Thymus (tissue), 11 donors: ENCODE measurements around the gene BAK1. TPM values are rescaled to one million over a fixed set of nuclear protein-coding genes. Genes with fewer than 3 reads are reported as not detected.

Source experiments
- DNase-seq, 9 donors: peaks; one replicate each; pipeline ENCODE4 v3.0.0-alpha.2; 2013; ENCODE audit warnings: low spot score in 9 of 9, low read depth in 6 of 9, missing footprints in 1 of 9
- H3K27ac ChIP-seq, 2 donors: one replicate each; pipeline ENCODE4 v1.5.1; 2013; ENCODE audit warnings: control low read depth in 1 of 2, low read depth in 1 of 2, low read length in 1 of 2, mild to moderate bottlenecking in 1 of 2, moderate library complexity in 1 of 2
- H3K27me3 ChIP-seq, 2 donors: one replicate each; pipeline ENCODE4 v1.5.1; 2013; ENCODE audit warnings: low read length in 1 of 2; ENCODE audit not compliant: control insufficient read depth in 2 of 2, insufficient read depth in 1 of 2
- H3K36me3 ChIP-seq, 2 donors: one replicate each; pipeline ENCODE4 v1.5.1; 2013; ENCODE audit warnings: low read length in 1 of 2, mild to moderate bottlenecking in 1 of 2, moderate library complexity in 1 of 2; ENCODE audit not compliant: control insufficient read depth in 2 of 2, insufficient read depth in 2 of 2
- H3K4me1 ChIP-seq, 2 donors: one replicate each; pipeline ENCODE4 v1.5.1; 2013; ENCODE audit warnings: low read length in 2 of 2; ENCODE audit not compliant: control insufficient read depth in 2 of 2, insufficient read depth in 2 of 2
- H3K4me3 ChIP-seq, 2 donors: one replicate each; pipeline ENCODE4 v1.5.1; 2013; ENCODE audit warnings: low read length in 2 of 2, control low read depth in 1 of 2, mild to moderate bottlenecking in 1 of 2
- H3K9me3 ChIP-seq, 2 donors: one replicate each; pipeline ENCODE4 v1.5.1; 2013; ENCODE audit warnings: low read length in 1 of 2, mild to moderate bottlenecking in 1 of 2; ENCODE audit not compliant: control insufficient read depth in 2 of 2, insufficient read depth in 1 of 2
- WGBS: extraction: QIAGEN DNeasy Blood & Tissue Kit; methylation state at CpG from one replicate; pipeline ENCODE4 v1.1.7; 2013; 5-methylcytosine and 5-hydroxymethylcytosine counted together
- polyA plus RNA-seq: library from polyadenylated mRNA; stranded (reverse); fragments of 200-250 nt; gene quantifications from one replicate; pipeline ENCODE4 v1.2.3, GENCODE V29; 2013
- total RNA-seq: library from RNA; stranded (reverse); fragments of 120-200 nt; gene quantifications from one replicate; pipeline ENCODE4 v1.2.4, GENCODE V29; 2013
- donor health status: healthy.

BAK1 gene
- total and polyA plus RNA-seq, 2 donors: 12.8 to 25.6 TPM

DNA sequence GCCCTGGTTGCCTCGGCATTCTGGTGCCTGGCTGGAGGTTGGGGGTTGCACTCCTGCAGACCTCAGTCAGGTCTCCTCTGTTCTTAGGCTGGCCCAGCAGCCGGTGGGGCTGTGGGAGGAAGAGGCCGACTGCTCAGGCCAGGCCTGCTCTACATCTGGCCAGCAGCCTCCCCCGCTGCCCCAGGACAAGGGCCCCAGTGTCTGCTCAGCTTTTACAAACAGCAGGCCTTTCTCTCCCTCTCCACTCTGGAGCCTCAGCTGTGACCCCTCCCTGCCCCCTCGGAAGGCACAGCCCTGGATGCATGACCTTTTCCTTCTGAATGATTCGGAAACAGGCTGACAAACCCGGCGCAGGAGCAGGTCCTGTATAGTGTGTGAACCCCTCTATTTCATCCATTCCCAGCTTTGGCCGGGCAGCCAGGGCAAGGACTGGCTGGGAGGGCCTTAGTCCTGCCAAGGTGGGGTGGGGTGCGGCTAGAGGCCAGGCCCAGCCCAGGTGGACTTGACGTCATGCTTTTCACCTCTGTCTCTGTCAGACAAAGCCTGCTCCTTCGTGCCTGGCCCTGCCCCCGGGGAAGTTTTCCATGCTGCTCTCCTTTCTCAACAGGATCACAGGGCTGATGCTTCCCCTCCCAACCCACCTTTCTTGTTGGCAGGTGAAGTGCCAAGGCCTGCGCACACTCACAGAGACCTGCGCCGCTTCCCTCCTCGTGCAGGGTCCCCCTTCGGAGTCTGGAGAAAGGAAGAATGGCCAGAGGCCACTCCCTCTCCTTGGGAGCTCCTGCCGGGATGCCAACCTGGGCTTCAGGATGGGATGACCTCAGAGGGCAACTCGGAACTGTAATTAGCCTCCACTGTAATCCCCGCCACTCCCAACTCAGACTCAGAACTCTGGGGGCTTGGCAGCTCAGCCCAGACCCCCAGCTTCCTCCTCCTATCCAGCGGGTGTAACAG lies 31.0 kb upstream of the BAK1 start:
- Histone ChIP-seq H3K27ac (no peak overlapping the region), H3K4me1 (peaks cover 0 to 4% of the 10 kb centered on the region in 2 donors), H3K36me3 (no peaks in the 10 kb centered on the region), H3K4me3 (no peak overlapping the region), H3K9me3 (peaks cover 0 to 5% of the 10 kb centered on the region in 2 donors), H3K27me3 (peaks cover 0 to 16% of the 10 kb centered on the region in 2 donors)
- WGBS: 96% methylated on average over 22 of the region's 22 CpGs
- DNase-seq: no peak

DNA sequence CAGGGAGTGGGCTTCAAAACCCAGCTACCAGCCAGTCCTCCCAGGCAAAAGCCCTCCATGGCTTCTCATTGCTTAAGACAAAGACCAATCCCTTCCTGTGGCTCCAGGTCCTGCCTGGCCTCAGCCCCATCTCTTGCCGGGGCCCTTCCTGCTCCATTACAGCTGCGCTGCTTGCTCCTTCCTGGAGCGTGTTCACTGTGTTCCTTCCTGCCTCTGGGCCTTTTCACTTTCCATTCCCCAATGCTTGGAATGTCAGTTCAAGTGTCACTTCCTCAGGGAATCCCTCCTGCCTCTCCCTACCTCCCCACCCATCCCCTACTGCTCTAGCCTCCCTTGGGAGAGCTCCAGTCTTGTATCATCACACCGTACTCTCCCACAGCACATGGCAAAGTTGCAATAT lies 30.0 kb upstream of the BAK1 start:
- peaks cover 0 to 16% of the 10 kb centered on the region in 2 donors for H3K27me3 ChIP-seq
- DNase-seq: no peak
- H3K9me3 ChIP-seq: peaks cover 0 to 5% of the 10 kb centered on the region in 2 donors
- H3K36me3 ChIP-seq: no peaks in the 10 kb centered on the region
- H3K27ac ChIP-seq: no peak overlapping the region
- peaks cover 0 to 4% of the 10 kb centered on the region in 2 donors for H3K4me1 ChIP-seq
- H3K4me3 ChIP-seq: no peak overlapping the region
- 91% methylated on average over 4 of the region's 4 CpGs for WGBS

- no peak overlapping the region for H3K27ac ChIP-seq
- H3K9me3 ChIP-seq: peaks cover 0 to 5% of the 10 kb centered on the region in 2 donors
- peaks cover 0 to 16% of the 10 kb centered on the region in 2 donors for H3K27me3 ChIP-seq
- no peaks in the 10 kb centered on the region for H3K36me3 ChIP-seq
- 88% methylated on average over 6 of the region's 6 CpGs for WGBS
- H3K4me1 ChIP-seq: peaks cover 0 to 4% of the 10 kb centered on the region in 2 donors
- no peak overlapping the region for H3K4me3 ChIP-seq
- no peak for DNase-seq
Measured at GRCh38 chr6:33609528-33609927, 29.5 kb upstream of the BAK1 start.

DNA sequence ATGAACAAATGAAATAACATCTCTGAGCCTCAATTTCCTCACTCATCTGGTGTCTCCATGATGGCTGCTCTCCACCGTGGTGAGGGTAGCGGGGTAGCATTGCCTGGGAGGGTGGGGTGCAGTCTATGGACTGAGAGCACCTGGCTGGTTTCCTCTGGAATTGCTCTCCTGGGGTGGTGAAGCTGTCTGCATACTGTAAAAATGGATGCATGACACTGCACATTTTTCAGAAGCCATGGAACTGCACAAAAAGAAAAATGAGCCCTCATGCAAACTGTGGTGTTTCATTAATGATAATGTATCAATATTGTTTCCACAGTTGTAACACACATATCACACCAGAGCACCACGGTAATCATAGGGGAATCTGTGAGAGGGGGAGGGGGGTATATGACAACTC lies 28.9 kb upstream of the BAK1 start:
- DNase-seq: no peak
- Histone ChIP-seq H3K27me3 (peaks cover 0 to 16% of the 10 kb centered on the region in 2 donors), H3K27ac (no peak overlapping the region), H3K4me3 (no peak overlapping the region), H3K4me1 (peaks cover 0 to 4% of the 10 kb centered on the region in 2 donors), H3K36me3 (no peaks in the 10 kb centered on the region), H3K9me3 (peaks cover 0 to 5% of the 10 kb centered on the region in 2 donors)
- WGBS: 57% methylated on average over 3 of the region's 3 CpGs

DNA sequence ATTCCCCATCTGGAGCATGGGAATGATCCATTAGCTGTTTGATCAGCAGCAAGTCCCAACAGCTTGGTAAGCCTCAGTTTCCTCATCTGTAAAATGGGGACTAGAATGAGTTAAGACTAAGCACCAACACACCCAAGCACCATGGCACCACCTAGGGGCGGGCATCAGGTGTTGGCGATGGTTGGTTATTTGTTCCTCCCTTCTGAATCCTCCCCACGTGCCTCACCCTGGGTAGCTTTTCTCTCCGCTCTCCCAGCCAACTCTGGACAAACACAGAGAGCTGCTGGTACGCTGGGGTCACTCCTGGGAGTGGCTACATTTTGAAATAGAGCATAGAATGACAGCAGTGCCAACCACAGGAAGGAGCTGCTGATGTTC lies 27.7 kb upstream of the BAK1 start:
- H3K4me1 ChIP-seq: peaks cover 0 to 4% of the 10 kb centered on the region in 2 donors
- peaks cover 0 to 5% of the 10 kb centered on the region in 2 donors for H3K9me3 ChIP-seq
- peak in 2 of 9 donors; percentile 39 to 51 for DNase-seq
- H3K27ac ChIP-seq: no peak overlapping the region
- WGBS: 86% methylated on average over 5 of the region's 5 CpGs
- H3K4me3 ChIP-seq: no peak overlapping the region
- no peaks in the 10 kb centered on the region for H3K36me3 ChIP-seq
- H3K27me3 ChIP-seq: peaks cover 0 to 16% of the 10 kb centered on the region in 2 donors

- peaks cover 0 to 5% of the 10 kb centered on the region in 2 donors for H3K9me3 ChIP-seq
- H3K4me1 ChIP-seq: peaks cover 0 to 4% of the 10 kb centered on the region in 2 donors
- H3K27ac ChIP-seq: no peak overlapping the region
- peaks cover 0 to 16% of the 10 kb centered on the region in 2 donors for H3K27me3 ChIP-seq
- H3K4me3 ChIP-seq: no peak overlapping the region
- DNase-seq: no peak
- H3K36me3 ChIP-seq: no peaks in the 10 kb centered on the region
- 98% methylated on average over 8 of the region's 8 CpGs for WGBS
Measured at GRCh38 chr6:33607126-33607783, 27.2 kb upstream of the BAK1 start.

DNA sequence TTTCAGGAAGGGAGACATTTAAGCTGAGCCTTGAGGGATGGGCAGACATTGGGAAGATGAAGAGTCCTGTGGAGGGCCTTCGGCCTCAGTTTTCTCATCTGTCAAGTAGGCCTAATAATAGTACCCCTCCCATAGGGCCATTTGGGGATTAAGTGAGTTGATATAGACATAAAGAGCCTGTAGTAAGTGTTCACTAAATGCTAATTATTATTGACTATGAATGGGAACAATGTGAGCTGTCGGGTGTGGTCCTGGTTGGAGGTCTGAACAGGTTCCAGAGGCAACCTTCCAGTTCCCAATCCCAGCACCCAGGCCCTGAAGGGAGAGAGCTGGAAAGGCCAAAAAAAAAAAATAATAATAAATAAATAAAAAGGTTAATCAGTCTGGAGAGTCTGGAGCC lies 26.6 kb upstream of the BAK1 start:
- peaks cover 0 to 16% of the 10 kb centered on the region in 2 donors for H3K27me3 ChIP-seq
- H3K9me3 ChIP-seq: no peaks in the 10 kb centered on the region
- peaks cover 0 to 4% of the 10 kb centered on the region in 2 donors for H3K4me1 ChIP-seq
- H3K36me3 ChIP-seq: no peaks in the 10 kb centered on the region
- WGBS: over 99% methylated on average over 2 of the region's 2 CpGs
- no peak overlapping the region for H3K27ac ChIP-seq
- DNase-seq: no peak
- no peak overlapping the region for H3K4me3 ChIP-seq

- peaks cover 0 to 4% of the 10 kb centered on the region in 2 donors for H3K4me1 ChIP-seq
- H3K9me3 ChIP-seq: no peaks in the 10 kb centered on the region
- H3K27ac ChIP-seq: no peak overlapping the region
- H3K27me3 ChIP-seq: peaks cover 0 to 12% of the 10 kb centered on the region in 2 donors
- H3K4me3 ChIP-seq: no peak overlapping the region
- whole genome bisulfite sequencing: 96% methylated on average over 4 of the region's 4 CpGs
- no peaks in the 10 kb centered on the region for H3K36me3 ChIP-seq
- DNase-seq: no peak
Measured at GRCh38 chr6:33604941-33605854, 25.1 kb upstream of the BAK1 start.
